Activated naive CD8-positive, alpha-beta T cell treated with anti-CD3 and anti-CD28 coated beads, Interleukin-2, amount 50 U/mL, for 24 hours (primary cell): Measurements from ENCODE around the gene TRIM16.
"Not testable (repeated sequence)": the region's sequence is repeated elsewhere in the genome, so short reads cannot be mapped to it uniquely, and the experiment has no call there.

Experiments used
- ATAC-seq: fragments of 150-1000 bp; cut with Tn5 transposase; one replicate; pipeline ENCODE4 v1.10.0; 2021
- DNase-seq: peaks from one replicate; pipeline ENCODE4 v3.0.0; 2021
- H3K27ac Mint-ChIP-seq: one replicate; pipeline ENCODE4 v1.8.0; 2021; ENCODE audit warnings: mild to moderate bottlenecking, mixed read lengths
- H3K27me3 Mint-ChIP-seq: one replicate; pipeline ENCODE4 v1.8.0; 2021; ENCODE audit warnings: mixed read lengths
- H3K36me3 Mint-ChIP-seq: one replicate; pipeline ENCODE4 v1.8.0; 2021; ENCODE audit warnings: low read depth, mixed read lengths
- H3K4me1 Mint-ChIP-seq: one replicate; pipeline ENCODE4 v1.8.0; 2021; ENCODE audit warnings: mixed read lengths
- H3K4me3 Mint-ChIP-seq: one replicate; pipeline ENCODE4 v1.8.0; 2021; ENCODE audit warnings: mild to moderate bottlenecking, moderate library complexity, mixed read lengths
- H3K9me3 Mint-ChIP-seq: one replicate; pipeline ENCODE4 v1.8.0; 2021; ENCODE audit warnings: mixed read lengths

The TRIM16 gene

DNA sequence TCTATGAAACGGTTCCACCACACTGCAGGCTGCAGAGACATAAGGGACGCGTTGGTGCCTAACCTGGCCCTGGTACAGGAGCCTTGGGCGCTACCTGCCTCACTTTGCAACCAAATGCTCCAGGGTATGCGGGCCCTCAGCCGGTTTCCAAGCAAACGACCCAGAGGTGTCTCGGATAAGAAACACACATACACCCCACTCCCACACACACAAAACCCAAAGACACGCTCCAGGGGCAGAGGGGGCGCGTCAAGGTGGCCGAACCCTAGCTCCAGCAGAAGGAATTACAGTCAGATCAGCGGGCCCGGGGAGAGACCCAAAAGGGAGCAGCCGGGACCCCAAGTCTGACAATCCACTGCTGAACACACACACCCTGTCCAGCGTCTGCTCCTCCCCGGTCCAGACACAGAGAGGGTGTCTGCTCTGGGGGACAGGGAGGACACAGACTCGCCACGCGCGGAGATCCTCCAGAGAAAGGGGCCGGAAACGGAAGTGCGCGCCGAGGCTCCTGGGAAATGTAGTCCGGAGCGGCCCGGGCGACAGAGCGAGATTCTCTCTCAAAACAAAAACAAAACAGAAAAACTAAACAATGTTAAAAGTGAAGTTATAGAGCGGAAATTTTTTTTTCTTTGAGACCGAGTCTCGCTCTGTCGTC is at the start of gene TRIM16:
Gene TRIM16, minus strand, starts transcription at position 488 of the 655 bp plus-strand sequence. CDS start 32,702 bp downstream, outside the sequence.
- not testable (repeated sequence) for H3K27me3 Mint-ChIP-seq, H3K9me3 Mint-ChIP-seq
- H3K4me3 Mint-ChIP-seq: peak within 1 kb of the TSS; percentile 93
- H3K36me3 Mint-ChIP-seq: peaks cover 11% of the 10 kb centered on the region
- DNase-seq (peak; percentile 81), ATAC-seq (peak; percentile 86)
- H3K27ac Mint-ChIP-seq: peak within 1 kb of the TSS; percentile 90
- H3K4me1 Mint-ChIP-seq: peaks cover 21% of the 10 kb centered on the region

DNA sequence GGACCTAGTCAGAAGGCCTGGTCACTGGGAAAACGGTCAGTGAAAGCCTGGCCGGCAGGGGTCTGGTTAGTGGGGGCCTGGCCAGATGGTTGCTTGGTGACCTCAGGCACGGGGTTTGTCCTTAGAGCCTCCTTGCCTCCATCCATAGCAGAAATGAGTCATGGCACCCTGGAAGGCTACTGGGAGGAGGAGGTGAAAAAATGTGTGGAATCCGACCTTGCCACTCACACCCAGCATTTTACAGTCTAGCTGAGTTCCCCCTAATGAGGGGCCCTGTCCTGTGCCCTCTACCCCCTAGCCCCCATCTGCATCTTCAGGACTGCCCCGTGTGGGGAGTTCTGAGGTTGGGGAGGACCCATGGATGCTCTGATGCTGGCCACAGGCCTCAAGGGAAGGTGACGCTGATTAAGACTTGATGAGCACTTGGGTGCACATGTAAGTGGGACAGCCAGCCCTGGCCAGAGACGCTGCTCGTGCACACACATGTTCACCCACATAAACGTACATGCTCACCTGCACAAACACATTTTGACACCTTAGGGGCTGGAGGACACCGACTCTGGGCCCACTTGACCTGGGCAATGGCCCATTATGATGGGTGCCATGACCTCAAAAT is 49.2 kb upstream of the TRIM16 start:
- not testable (repeated sequence) for H3K36me3 Mint-ChIP-seq, ATAC-seq, H3K9me3 Mint-ChIP-seq, H3K4me1 Mint-ChIP-seq, H3K27ac Mint-ChIP-seq, DNase-seq, H3K27me3 Mint-ChIP-seq, H3K4me3 Mint-ChIP-seq

DNA sequence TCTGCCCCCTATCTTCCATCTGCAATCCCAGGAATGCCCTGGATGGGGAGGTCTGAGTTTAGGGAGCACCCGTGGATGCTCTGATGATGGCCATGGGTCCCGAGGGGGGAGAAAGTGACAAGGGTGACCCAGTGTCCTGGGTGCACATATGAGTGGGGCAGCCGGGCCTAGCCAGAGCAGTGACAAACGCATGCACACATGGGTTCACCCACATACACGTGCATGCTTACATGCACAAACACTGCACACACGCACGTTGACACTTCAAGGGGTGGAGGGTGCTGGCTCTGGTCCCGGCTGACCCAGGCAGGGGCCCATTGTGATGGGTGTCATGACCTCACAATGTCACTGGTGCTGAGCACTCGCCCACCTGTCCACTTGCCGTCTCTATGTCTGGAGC is 47.8 kb upstream of the TRIM16 start, which contains the start of gene TBC1D26:
Gene TBC1D26, plus strand, starts transcription at position 384 of the 400 bp plus-strand sequence. CDS start 3,066 bp downstream, outside the sequence.
- H3K27ac Mint-ChIP-seq, H3K9me3 Mint-ChIP-seq, H3K4me3 Mint-ChIP-seq, DNase-seq, H3K4me1 Mint-ChIP-seq, H3K27me3 Mint-ChIP-seq, ATAC-seq, H3K36me3 Mint-ChIP-seq: not testable (repeated sequence)

GRCh38 chr17:15730535-15730934 is 46.4 kb upstream of the TRIM16 start:
- not testable (repeated sequence) for ATAC-seq, H3K27me3 Mint-ChIP-seq, H3K9me3 Mint-ChIP-seq, H3K4me1 Mint-ChIP-seq, H3K36me3 Mint-ChIP-seq, H3K27ac Mint-ChIP-seq, DNase-seq, H3K4me3 Mint-ChIP-seq

GRCh38 chr17:15716601-15717563 is 32.8 kb upstream of the TRIM16 start:
- ATAC-seq, H3K27me3 Mint-ChIP-seq, H3K4me3 Mint-ChIP-seq, H3K27ac Mint-ChIP-seq, H3K4me1 Mint-ChIP-seq, DNase-seq: not testable (repeated sequence)
- peaks cover 33% of the 10 kb centered on the region for H3K9me3 Mint-ChIP-seq
- H3K36me3 Mint-ChIP-seq: peaks cover 54% of the 10 kb centered on the region

- Mint-ChIP-seq H3K9me3 (peaks cover 36% of the 10 kb centered on the region), H3K36me3 (peaks cover 69% of the 10 kb centered on the region)
- not testable (repeated sequence) for H3K27ac Mint-ChIP-seq, DNase-seq, H3K27me3 Mint-ChIP-seq, H3K4me3 Mint-ChIP-seq, ATAC-seq, H3K4me1 Mint-ChIP-seq
Measured at GRCh38 chr17:15708879-15709278, 24.8 kb upstream of the TRIM16 start.

DNA sequence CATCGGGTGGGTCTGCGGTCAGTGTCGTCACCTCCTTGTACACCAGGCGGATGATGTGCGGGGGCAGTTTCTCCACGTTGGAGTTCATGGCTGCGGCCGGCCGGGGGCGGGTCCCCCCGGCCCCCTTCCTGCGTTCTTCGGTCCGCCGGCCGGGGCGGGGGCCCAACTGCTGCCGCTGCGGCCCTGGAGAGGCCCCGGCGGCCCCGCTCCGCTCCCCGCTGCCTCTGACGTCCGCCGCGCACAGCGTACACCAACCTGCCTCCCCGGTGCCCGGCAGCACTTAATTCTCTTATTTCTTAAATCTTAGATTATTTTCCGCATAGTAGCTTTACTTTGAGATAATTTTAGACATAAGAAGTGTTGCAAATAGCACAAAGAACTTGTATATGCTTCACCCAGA is 20.7 kb upstream of the TRIM16 start:
- ATAC-seq, H3K4me3 Mint-ChIP-seq, H3K27ac Mint-ChIP-seq, H3K4me1 Mint-ChIP-seq, DNase-seq, H3K27me3 Mint-ChIP-seq: not testable (repeated sequence)
- H3K36me3 Mint-ChIP-seq: peaks cover 66% of the 10 kb centered on the region
- H3K9me3 Mint-ChIP-seq: peaks cover 28% of the 10 kb centered on the region

DNA sequence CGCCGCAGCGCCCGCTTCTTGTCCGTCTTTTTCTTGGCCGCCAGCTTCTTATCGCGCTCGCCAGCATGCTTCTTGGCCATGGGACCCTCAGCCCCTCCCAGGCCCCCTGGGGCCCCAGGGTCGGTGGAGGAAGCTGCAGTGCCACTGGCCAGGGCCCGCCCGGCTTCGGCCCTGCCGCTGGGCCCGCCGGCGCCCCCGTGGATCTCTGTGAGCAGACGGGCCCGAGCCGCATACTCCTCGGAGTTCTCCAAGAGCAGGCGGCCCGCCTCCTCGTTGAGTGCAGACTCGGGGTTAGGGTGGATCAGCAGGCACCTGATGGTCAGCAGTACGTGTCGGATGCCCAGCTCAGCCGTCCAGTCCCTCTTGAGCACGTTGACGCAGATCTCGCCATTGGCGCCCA is 20.1 kb upstream of the TRIM16 start:
- not testable (repeated sequence) for H3K27me3 Mint-ChIP-seq, H3K4me3 Mint-ChIP-seq, H3K27ac Mint-ChIP-seq, H3K4me1 Mint-ChIP-seq, ATAC-seq, DNase-seq
- Mint-ChIP-seq H3K9me3 (peaks cover 23% of the 10 kb centered on the region), H3K36me3 (peaks cover 64% of the 10 kb centered on the region)

DNA sequence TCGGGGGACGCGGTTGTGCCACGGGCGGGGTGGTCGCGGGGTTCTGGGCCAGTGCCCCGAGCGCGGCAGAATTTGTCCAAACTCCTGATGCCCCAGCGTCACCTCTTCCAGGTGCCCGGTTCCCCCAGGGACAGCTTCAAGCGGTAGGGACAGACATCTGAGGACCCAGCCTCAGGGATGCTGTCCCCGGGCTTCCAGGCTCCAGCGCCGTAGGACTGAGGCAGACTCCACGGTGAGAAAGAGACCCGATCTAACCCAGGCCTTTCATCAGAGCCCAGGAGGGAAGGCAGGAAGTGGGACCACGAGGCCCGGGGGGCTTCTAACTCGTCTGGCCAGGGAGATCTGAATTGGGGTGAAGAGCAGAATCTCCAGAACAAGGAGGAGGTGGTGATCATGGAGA is 15.8 kb upstream of the TRIM16 start:
- H3K27me3 Mint-ChIP-seq, DNase-seq, H3K9me3 Mint-ChIP-seq, ATAC-seq: not testable (repeated sequence)
- Mint-ChIP-seq H3K4me1 (peaks cover 16% of the 10 kb centered on the region), H3K36me3 (peaks cover 29% of the 10 kb centered on the region), H3K27ac (peak overlapping the region; percentile 92), H3K4me3 (peak overlapping the region; percentile 88)

DNA sequence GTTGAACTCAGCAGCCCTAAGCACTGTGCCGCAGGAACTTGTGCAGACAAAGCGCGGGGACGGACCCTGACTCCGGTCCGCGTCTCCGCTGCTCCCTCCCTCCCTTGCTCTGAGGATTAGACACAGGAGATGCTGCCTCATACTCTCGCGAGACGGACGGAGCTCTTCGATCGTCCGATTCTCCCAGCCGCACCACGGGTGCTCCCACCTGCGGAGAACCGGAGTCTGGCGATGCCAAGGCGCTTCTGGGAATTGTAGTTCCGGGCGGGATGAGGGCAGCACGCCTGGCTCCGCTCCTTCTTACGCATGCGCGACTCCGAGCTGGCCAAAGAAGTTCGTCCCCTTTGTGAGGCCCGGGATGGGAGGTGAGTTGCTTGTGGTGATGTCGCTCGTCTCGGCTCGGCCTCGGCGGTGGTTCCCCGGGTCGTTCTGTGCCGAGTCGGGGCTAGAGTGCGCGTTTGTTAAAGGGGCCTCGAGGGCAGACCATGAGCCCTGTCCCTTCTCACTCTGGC is 15.4 kb upstream of the TRIM16 start, which contains the start of gene ZNF286A:
Gene ZNF286A, plus strand, starts transcription at position 340 of the 512 bp plus-strand sequence. CDS start 578 bp downstream, outside the sequence.
- H3K27ac Mint-ChIP-seq: peak within 1 kb of the TSS; percentile 92
- H3K27me3 Mint-ChIP-seq, H3K9me3 Mint-ChIP-seq: not testable (repeated sequence)
- H3K4me1 Mint-ChIP-seq: peaks cover 16% of the 10 kb centered on the region
- DNase-seq (peak; percentile 98), ATAC-seq (peak; percentile 99)
- H3K36me3 Mint-ChIP-seq: peaks cover 26% of the 10 kb centered on the region
- H3K4me3 Mint-ChIP-seq: peak within 1 kb of the TSS; percentile 88

DNA sequence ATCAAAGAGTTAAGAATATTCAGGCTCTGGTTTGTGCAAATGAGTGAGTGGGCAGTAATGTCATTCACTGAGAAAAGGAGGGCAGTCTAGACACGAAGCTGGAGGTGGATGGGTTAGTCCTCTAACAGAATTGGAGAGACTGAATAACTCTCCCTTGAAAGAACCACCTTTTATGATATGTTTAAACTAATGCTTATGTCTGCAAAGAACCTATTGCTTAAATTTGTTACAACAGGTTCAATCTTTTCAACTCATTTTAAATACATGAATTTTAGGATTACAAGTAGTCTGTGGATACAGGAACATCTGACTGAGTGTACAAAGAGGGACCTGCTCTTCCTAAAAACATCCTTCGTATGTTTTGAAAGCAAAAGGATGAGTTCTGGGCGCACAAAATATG is 14.9 kb upstream of the TRIM16 start:
- H3K4me1 Mint-ChIP-seq: peaks cover 16% of the 10 kb centered on the region
- not testable (repeated sequence) for ATAC-seq, H3K9me3 Mint-ChIP-seq, H3K27me3 Mint-ChIP-seq, DNase-seq
- H3K36me3 Mint-ChIP-seq: peaks cover 24% of the 10 kb centered on the region
- peak overlapping the region; percentile 92 for H3K27ac Mint-ChIP-seq
- H3K4me3 Mint-ChIP-seq: peak overlapping the region; percentile 88

DNA sequence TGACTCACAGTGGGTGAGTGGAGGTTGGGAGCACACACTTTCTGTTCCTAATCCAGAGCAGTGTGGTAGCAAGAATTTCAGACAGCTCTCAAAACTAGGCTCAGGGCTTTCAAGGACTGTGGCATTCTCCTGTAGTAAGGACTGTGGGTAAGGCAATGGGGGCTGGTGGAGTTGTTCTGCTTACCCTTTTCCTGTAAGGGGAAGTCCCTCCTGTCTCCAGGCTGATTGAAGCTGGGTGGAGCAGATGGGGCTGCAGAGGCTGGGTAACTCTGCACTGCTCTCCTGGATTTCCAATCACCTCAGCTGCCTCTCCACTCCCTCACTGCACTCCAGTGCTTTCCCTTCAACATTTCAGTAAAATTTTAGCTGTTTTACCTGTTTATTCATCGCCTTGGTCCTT is 3.4 kb upstream of the TRIM16 start:
- H3K27ac Mint-ChIP-seq, H3K9me3 Mint-ChIP-seq, H3K27me3 Mint-ChIP-seq, H3K4me3 Mint-ChIP-seq, H3K36me3 Mint-ChIP-seq, ATAC-seq, DNase-seq: not testable (repeated sequence)
- H3K4me1 Mint-ChIP-seq: peaks cover 17% of the 10 kb centered on the region

DNA sequence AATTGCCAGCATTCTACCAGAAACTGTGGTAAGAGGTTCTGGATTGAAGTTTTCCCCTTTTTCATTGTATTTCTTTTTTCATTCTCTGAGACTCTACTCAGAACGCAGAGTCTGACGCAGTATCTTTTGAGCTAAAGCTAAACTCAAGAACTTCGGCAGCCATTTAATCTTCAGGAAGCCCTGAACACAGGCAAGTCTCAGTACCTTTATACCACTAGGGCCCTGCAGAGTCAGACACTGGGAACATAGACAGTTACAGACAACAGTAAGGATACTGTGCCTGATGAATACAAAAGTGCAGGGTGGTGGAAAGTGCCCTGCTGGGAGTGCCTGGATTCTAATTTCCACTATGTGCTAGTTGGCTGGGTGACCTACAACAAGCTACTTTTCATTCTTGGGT is 976 bp downstream of the TRIM16 start:
- not testable (repeated sequence) for H3K27me3 Mint-ChIP-seq, ATAC-seq, H3K9me3 Mint-ChIP-seq, DNase-seq
- peak overlapping the region; percentile 90 for H3K27ac Mint-ChIP-seq
- H3K4me3 Mint-ChIP-seq: peak overlapping the region; percentile 93
- H3K36me3 Mint-ChIP-seq: peaks cover 15% of the 10 kb centered on the region
- H3K4me1 Mint-ChIP-seq: peaks cover 21% of the 10 kb centered on the region

- H3K4me3 Mint-ChIP-seq, H3K27ac Mint-ChIP-seq, DNase-seq, H3K9me3 Mint-ChIP-seq, H3K27me3 Mint-ChIP-seq, ATAC-seq, H3K4me1 Mint-ChIP-seq: not testable (repeated sequence)
- peaks cover 36% of the 10 kb centered on the region for H3K36me3 Mint-ChIP-seq
Measured at GRCh38 chr17:15675991-15676390, 8.1 kb downstream of the TRIM16 start.
